ENCODE measurements around the gene ZG16B.

The ZG16B gene

GRCh38 chr16:2824626-2825025 lies 5.5 kb upstream of the ZG16B start:
- DNase-seq (ENCODE audit: low read depth, low spot score) = no peak

GRCh38 chr16:2825049-2825742 lies 4.9 kb upstream of the ZG16B start:
- DNase-seq (ENCODE audit: low read depth, low spot score) = no peak

DNA sequence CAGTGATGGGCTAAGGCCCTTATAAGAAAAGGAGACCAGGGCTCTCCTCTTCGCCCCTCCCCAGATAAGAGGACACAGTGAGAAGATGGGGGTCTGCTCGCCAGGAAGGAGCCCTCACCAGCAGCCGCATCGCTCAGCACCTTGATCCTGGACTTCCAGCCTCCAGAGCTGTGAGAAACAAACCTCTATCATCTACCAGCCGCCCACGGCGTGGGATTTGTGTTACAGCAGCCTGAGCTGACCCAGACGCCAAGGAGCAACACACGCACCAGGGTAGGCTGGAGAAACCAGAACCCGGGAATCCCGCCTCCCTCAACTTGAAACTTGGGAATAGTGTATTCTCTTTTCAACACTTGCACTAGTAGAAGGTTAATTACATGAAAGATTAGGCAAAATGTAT lies 4.2 kb upstream of the ZG16B start:
- no peak for DNase-seq (ENCODE audit: low read depth, low spot score)

- no peak for DNase-seq (ENCODE audit: low read depth, low spot score)
Observed at GRCh38 chr16:2826591-2827373, 3.3 kb upstream of the ZG16B start.

GRCh38 chr16:2827374-2827791 lies 2.7 kb upstream of the ZG16B start:
- DNase-seq (ENCODE audit: low read depth, low spot score) = no peak

DNA sequence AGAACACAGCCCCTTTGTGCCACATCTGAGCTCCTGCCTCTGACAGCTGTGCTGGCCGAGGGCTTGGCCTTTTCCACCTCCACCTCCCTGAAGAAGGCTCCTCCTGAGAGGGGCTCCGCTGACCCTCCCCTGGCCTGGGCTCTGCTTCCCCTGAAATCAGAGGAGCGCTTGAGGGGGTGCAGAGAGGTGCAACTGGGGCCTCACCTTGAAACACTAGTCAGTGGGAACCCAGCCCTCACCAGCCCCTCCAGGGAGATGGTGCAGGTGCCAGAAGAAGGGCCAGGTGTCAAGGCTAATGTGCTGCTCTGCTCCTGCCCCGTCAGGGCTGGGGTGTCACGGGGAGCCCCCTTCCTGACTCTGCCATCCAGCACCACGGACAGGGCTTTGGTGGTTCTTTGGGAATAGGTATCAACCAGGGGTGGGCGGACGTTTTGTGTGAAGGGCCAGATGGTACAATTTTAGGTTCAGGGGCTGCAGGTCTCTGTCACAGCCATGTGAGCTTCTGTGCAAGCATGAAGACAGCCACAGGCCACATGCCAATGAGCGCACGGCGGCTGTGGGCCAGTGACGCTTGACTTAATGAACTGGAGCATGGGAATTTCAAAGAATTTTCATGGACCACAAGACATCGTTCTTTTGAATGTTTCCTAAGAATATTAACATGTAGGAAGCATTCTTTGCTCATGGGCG lies 2.1 kb upstream of the ZG16B start:
- no peak for DNase-seq (ENCODE audit: low read depth, low spot score)

DNA sequence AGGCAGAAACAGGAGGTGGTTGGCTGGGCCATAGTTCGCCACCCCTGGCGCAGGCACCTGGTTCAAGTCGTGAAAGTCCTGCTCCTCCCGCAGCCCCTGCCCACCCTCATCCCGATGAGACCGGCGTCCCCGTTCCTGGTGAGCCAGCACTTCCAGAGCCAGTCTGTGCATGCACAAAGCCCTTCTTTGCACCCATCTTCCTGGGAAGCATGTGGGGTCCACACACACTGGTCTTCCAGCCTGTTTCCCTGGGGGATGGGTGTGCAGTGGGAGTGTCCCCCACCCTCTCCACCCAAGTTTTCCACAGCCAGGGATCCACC lies 1.6 kb upstream of the ZG16B start:
- DNase-seq (ENCODE audit: low read depth, low spot score) = no peak

GRCh38 chr16:2828876-2829430 lies 1.1 kb upstream of the ZG16B start:
- DNase-seq (ENCODE audit: low read depth, low spot score) = no peak

- DNase-seq (ENCODE audit: low read depth, low spot score) = no peak
Observed at GRCh38 chr16:2830355-2830695, 222 bp downstream of the ZG16B start.

DNA sequence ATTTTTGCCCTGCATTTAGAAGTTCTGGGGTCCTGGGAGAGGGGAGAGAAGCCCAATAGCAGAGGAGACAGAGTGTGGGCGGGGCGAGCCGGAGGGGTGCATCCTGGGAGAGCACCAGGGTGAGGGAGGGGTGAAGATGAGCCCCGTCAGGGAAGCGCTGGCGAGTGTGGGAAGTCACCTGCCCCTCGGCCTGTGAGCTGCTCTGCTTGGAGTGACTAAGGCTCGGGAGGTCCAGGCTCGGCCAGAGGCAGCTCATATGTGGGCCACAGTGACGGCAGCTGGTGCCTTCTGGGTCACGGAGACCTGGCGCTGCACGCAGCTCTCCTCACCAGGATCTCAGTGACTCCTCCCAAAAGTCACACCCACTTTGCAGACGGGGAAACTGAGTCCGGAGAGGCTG lies 1.1 kb downstream of the ZG16B start:
- no peak for DNase-seq (ENCODE audit: low read depth, low spot score)

GRCh38 chr16:2833776-2834175 lies 3.7 kb downstream of the ZG16B start:
- no peak for DNase-seq (ENCODE audit: low read depth, low spot score)

GRCh38 chr16:2834968-2835367 lies 4.9 kb downstream of the ZG16B start:
- no peak for DNase-seq (ENCODE audit: low read depth, low spot score)

DNA sequence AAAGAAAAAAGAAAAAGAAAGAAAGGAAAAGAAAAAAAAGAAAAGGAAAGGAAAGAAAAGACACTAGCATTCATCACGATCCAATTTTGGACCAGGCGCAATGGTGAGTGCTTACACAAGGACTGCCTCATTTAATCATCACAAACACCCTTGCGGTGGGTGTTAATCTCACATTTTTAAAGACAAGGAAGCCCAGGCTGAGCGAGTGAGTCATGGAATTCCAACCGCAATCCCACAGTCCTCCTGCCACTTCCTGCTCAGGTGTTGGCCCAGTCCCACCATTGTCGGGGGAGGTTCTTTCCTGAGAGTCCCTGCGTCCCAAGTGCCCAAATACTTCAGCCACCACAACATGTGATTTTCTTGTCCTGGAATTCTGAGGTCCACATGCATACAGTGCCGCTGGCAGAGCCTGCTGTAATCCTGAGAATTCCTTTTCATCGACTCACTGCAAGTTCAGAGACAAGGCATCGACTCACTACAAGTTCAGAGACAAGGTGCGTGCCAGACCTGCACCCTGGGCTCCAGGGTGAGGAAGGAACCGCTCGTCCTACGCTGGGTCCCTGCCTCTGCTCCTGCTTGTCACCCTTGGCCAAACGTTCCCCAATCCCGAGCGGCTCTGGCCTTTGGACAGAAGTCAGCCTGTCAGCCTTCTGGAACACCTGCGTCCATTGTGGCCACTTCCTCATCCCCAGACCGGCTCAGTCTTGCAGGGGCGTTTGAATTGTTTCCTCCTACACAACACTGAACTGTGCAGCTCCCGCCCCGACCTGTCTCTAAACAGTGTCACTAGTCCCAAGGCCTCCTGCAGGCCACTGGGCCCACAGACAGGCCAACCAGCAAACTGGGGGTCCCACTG lies 5.8 kb downstream of the ZG16B start:
- DNase-seq (ENCODE audit: low read depth, low spot score) = peak; percentile 79

DNA sequence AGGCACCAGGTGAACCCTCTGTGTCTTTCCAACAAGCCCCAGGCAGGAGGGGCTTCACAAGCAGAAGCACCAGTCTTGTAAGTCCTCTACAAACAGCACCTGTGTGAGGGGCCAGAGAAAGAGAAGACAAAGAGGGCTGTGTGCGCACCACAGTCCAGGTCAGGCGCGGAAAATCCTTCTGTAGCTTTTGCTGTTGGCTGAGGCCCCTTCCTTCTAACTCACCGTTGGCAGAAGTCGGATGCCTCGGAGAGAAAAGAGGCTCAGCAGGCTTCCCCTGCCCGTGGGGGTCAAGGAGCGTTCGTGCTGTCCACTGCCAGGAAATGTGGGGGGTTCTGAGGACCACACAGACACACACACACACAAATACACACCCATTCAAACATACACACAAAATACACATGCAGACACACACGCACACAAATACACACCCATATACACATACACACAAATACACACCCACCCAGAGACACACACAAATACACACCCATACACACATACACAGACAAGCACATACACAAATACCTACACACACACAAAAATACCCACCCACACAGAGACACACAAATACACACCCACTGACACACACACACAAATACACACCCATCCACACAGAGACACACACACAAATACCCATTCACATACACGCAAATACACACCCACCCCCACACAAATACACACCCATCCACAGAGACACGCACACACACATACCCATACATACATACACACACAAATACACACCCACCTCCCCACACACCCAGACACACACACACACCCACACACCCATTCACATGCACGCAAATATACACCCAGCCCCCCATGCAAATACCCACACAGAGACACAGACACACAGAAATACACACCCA lies 6.8 kb downstream of the ZG16B start:
- no peak for DNase-seq (ENCODE audit: low read depth, low spot score)

GRCh38 chr16:2838928-2839327 lies 8.8 kb downstream of the ZG16B start:
- peak; percentile 85 for DNase-seq (ENCODE audit: low read depth, low spot score)

- DNase-seq (ENCODE audit: low read depth, low spot score) = no peak
Observed at GRCh38 chr16:2839650-2840450, 9.7 kb downstream of the ZG16B start.

DNA sequence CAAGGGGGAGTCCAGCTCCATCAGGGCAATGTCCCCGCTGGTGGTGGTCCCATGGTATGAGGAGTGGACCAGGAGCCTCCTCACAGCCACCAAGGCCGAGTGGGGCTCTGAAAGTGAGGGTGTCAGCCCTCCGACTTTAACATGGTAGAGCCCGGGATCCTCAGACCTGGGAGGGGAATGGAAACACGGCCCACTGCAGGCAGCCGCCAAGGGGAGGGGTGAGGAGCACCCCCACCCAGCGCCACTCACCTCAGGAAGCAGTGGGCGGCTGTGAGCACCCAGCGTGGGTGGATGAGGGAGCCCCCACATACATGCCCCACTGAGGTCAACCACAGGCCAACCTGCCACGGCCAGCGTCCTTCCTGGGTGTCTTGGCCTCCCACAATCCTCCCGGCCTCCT lies 10.8 kb downstream of the ZG16B start:
- DNase-seq (ENCODE audit: low read depth, low spot score) = no peak

DNA sequence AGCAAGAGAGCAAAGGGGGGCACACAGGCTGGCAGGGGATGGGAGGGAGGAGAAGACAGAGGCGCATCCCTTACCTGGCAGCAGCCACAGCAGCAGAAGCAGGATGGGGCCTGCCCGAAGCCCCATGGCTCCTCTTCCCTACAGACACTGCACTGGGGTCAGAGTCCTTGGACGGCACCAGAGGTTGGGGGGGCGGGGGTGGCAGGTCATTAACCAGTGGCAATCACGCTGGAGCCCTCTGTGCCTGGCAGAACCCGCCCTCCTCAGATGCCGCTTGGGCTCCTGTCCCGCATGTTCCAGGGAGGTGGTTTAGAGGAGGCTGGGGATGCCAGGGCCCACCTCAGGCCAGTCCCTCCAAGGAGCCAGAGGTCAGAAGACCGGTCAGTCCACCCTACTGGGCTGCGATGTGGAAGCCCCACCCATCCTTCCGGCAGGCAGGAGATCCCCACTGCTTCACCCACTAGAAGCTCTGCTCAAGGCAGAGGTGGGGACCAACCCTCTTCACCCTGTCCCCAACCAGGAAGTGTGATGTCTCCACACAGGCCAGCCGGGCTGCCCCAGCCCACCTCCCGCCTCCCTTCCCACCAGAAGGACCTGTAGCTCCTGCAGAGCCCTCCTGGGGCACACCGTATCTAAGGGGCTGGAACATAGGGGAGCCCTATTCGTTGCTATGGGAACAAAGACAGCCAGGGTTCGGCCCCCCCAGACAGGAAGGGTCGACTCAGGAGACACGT lies 11.7 kb downstream of the ZG16B start:
- DNase-seq (ENCODE audit: low read depth, low spot score) = no peak

DNA sequence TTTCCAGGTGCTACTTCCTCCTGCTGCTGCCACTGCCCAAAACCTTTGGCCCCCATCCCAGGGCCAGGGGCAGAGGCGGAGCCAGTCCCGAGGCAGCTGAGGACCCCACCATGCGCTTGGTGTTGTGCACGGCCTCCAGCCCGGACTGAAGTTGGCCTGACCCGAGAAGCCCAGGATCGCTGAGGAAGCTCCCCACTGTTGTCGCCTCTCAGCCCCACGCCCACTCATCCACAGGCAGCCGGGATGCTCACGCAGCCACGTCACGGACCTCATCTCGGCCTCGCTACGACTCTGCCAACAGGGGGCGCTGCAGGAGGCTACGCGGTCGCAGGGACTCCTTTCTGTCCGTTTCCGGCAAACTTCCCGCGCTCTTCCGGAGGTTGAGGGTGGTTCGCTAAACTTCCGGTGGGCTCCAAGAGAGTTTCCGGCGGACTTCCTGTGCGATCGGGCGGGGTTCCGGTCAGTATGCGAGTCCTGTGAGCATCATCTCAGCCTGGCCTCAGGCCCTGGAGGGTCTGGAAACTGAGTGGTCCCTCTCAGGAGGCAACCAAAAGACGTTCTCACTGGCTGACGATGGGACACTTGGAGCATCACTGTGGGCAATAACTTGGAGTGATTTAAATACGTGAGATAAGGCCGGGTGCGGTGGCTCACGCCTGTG lies 12.4 kb downstream of the ZG16B start:
- DNase-seq (ENCODE audit: low read depth, low spot score) = peak; percentile 65

Data from ELF-1 (cell line).